CD4-positive, alpha-beta memory T cell (primary cell): Measurements from ENCODE around the gene KAT2A. TPM values are rescaled to one million over a fixed set of nuclear protein-coding genes. Genes with fewer than 3 reads are reported as not detected.

Experiments used
- CTCF ChIA-PET: fragments of 350-600 bp; sonication (Branson Sonifier 250); formaldehyde crosslinking; loops from one replicate; lab custom pipeline; 2021; ENCODE audit warnings: inconsistent platforms; ENCODE audit not compliant: partially characterized antibody; lab: Charles Lee
- POLR2A ChIA-PET: fragments of 350-600 bp; sonication (Branson Sonifier 250); formaldehyde crosslinking; loops from one replicate; lab custom pipeline; 2021; ENCODE audit not compliant: partially characterized antibody; lab: Charles Lee
- DNase-seq, 5 donors: peaks; one replicate each; pipeline versions ENCODE4 v3.0.0 to v3.0.0-alpha.2; 2020 to 2022; ENCODE audit warnings: mixed read lengths in 1 of 5
- H3K27ac ChIP-seq: one replicate; pipeline ENCODE4 v1.7.0; 2013; ENCODE audit warnings: low read depth, low read length
- H3K27me3 ChIP-seq: 2 replicates; pipeline ENCODE4 v1.7.0; 2013; ENCODE audit warnings: mild to moderate bottlenecking, low read length, moderate library complexity; ENCODE audit not compliant: insufficient read depth
- H3K36me3 ChIP-seq: 2 replicates; pipeline ENCODE4 v1.7.0; 2013; ENCODE audit warnings: mild to moderate bottlenecking, low read length, moderate library complexity; ENCODE audit not compliant: insufficient read depth
- H3K4me1 ChIP-seq: 2 replicates; pipeline ENCODE4 v1.7.0; 2013; ENCODE audit warnings: mild to moderate bottlenecking, low read length, moderate library complexity; ENCODE audit not compliant: insufficient read depth
- H3K4me3 ChIP-seq, 2 donors: one replicate each; pipeline ENCODE4 v1.7.0; 2013; ENCODE audit warnings: low read length in 2 of 2, mild to moderate bottlenecking in 1 of 2
- H3K9me3 ChIP-seq, 2 donors: one replicate each; pipeline ENCODE4 v1.7.0; 2013; ENCODE audit warnings: low read length in 2 of 2, control low read depth in 1 of 2; ENCODE audit not compliant: control insufficient read depth in 1 of 2
- H3K27ac Mint-ChIP-seq, 7 donors: one replicate each; pipeline ENCODE4 v1.8.0; 2020 to 2021; ENCODE audit warnings: mixed read lengths in 7 of 7, mild to moderate bottlenecking in 6 of 7, inconsistent platforms in 3 of 7, moderate library complexity in 3 of 7
- H3K27me3 Mint-ChIP-seq, 2 donors: one replicate each; pipeline ENCODE4 v1.8.0; 2020 to 2021; ENCODE audit warnings: mixed read lengths in 2 of 2
- H3K36me3 Mint-ChIP-seq, 2 donors: one replicate each; pipeline ENCODE4 v1.8.0; 2020 to 2021; ENCODE audit warnings: mixed read lengths in 2 of 2, inconsistent platforms in 1 of 2, mild to moderate bottlenecking in 1 of 2
- H3K4me1 Mint-ChIP-seq, 4 donors: one replicate each; pipeline ENCODE4 v1.8.0; 2020 to 2021; ENCODE audit warnings: mixed read lengths in 4 of 4, mild to moderate bottlenecking in 1 of 4
- H3K4me3 Mint-ChIP-seq, 8 donors: one replicate each; pipeline ENCODE4 v1.8.0; 2020 to 2021; ENCODE audit warnings: mixed read lengths in 8 of 8, mild to moderate bottlenecking in 7 of 8, moderate library complexity in 6 of 8, inconsistent platforms in 3 of 8
- H3K9me3 Mint-ChIP-seq, 8 donors: one replicate each; pipeline ENCODE4 v1.8.0; 2020 to 2021; ENCODE audit warnings: mixed read lengths in 8 of 8, mild to moderate bottlenecking in 5 of 8, inconsistent platforms in 3 of 8, moderate library complexity in 1 of 8
- intact Hi-C: fragments of 100-400 bp; cut with micrococcal nuclease; formaldehyde crosslinking; loops from one replicate; pipeline ENCODE4 v1.15.1; 2023
- polyA plus RNA-seq, 2 donors: library from polyadenylated mRNA; unstranded; fragments of 300-500 nt; fragmentation: Illumina TruSeq; gene quantifications; one replicate each; pipeline ENCODE4 v1.2.3, GENCODE V29; 2021
- total RNA-seq, 2 experiments: library from RNA; stranded (reverse); gene quantifications; one replicate each; pipeline ENCODE4 v1.2.3, GENCODE V29; 2021

The KAT2A gene
- total and polyA plus RNA-seq, 4 experiments from 2014 or later = 5.9 to 39.9 (median 22.9) TPM

DNA sequence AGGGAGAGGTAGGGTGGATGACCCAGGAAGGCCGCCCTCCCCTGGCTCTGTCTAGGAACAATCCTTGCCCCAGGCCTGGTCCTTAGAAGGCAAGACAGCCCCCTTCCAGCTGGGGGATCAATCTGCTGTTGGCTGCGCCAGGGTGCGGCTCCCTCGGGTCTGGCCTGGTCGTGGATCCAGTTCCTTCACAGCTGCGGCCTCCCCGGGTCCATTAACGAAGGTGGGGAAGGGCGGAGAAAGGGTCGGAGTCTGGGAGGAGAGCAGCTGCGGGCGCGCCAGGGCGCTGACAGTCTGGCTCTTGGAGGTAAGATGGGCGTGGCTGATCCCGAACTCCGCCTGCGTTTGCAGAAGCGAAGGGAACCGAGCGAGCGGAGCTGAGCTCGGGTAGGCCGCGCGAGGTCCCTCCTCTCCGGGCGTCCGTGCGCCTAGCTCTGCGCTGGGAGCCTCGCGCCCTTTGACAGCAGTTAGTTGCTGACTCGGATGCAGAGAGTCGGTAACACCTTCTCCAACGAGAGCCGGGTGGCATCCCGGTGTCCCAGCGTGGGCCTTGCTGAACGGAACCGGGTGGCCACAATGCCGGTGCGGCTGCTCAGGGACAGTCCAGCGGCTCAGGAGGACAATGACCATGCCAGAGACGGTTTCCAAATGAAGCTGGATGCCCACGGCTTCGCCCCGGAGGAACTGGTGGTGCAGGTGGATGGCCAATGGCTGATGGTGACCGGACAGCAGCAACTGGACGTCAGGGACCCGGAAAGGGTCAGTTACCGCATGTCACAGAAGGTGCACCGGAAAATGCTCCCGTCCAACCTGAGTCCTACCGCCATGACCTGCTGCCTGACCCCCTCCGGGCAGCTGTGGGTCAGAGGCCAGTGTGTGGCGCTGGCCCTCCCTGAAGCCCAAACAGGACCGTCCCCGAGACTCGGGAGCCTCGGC, 1.5 kb upstream of the KAT2A start, which contains the start of gene HSPB9:
HSPB9 (plus strand) TSS at position 434 of the 933 bp plus-strand sequence; CDS start at position 481, 47 bp downstream.
- no peaks in the 10 kb centered on the region for H3K9me3 Mint-ChIP-seq
- H3K36me3 Mint-ChIP-seq = peaks cover 20 to 32% of the 10 kb centered on the region in 2 donors
- ChIA-PET CTCF (interaction anchor here (7.0 to 8.1 kb wide), 2 partner anchors 56 to 103 kb away, joined by 58 to 124 read pairs; partner anchors contain the start of genes DNAJC7 and NKIRAS2), POLR2A (interaction anchor here (0.7 to 5.3 kb wide), 5 partner anchors 11 to 192 kb away, joined by 3 to 28 read pairs (median 5); partner anchors contain the start of genes DHX58, DNAJC7 and ODAD4)
- peak within 1 kb of the TSS in 6 of 8 donors; percentile 31 to 81 (median 64) for H3K4me3 Mint-ChIP-seq
- H3K27me3 Mint-ChIP-seq = no peaks in the 10 kb centered on the region
- Histone ChIP-seq H3K27ac (no peak within 1 kb of the TSS), H3K27me3 (no peaks in the 10 kb centered on the region), H3K36me3 (peaks cover 17% of the 10 kb centered on the region), H3K4me3 (no peak within 1 kb of the TSS), H3K4me1 (peaks cover 11% of the 10 kb centered on the region), H3K9me3 (no peaks in the 10 kb centered on the region)
- intact Hi-C loops = no loop called here
- no peak for DNase-seq
- peak within 1 kb of the TSS in 3 of 7 donors; percentile 22 to 62 (median 45) for H3K27ac Mint-ChIP-seq
- H3K4me1 Mint-ChIP-seq = peaks cover 9 to 27% (median 18%) of the 10 kb centered on the region in 4 donors

DNA sequence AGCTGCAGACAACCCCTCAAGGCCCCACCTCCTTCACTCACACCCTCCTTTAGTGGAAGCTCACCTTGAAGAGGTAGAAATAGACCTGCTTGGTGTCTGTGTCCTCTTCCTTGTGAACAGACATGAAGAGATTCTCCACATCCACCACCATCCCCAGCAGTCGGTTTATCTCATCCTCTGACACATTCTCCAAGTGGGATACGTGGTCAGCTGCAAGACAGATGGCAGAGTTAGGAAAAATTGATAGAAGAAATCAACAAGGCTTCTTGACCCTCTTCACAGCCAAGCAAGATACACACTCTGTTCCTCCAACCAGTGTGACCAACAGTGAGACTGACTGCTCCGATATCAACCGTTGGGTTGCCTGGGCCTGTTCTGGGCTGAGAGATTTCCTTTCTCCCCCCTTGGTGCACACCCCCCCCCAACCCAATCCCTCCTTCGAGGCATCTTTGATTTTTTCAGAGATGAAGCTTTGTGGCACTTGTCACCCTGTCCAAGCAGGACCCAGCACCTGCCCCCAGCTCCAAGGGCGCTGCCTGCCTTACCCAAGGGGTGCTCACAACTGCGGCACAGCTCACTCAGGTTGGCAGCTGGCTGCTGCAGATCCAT, 902 bp downstream of the KAT2A start:
- peaks cover 9 to 18% of the 10 kb centered on the region in 2 donors for H3K36me3 Mint-ChIP-seq
- Histone ChIP-seq H3K4me1 (peaks cover 11% of the 10 kb centered on the region), H3K27me3 (no peaks in the 10 kb centered on the region), H3K27ac (peak overlapping the region; percentile 49), H3K36me3 (peaks cover 2% of the 10 kb centered on the region), H3K4me3 (peak overlapping the region in 1 of 2 donors; percentile 43), H3K9me3 (no peaks in the 10 kb centered on the region)
- peak overlapping the region in 3 of 7 donors; percentile 19 to 79 (median 22) for H3K27ac Mint-ChIP-seq
- H3K9me3 Mint-ChIP-seq = no peaks in the 10 kb centered on the region
- POLR2A ChIA-PET = interaction anchor here (0.6 to 5.3 kb wide), 9 partner anchors 8 to 268 kb away, joined by 3 to 28 read pairs (median 5); partner anchors contain the start of genes CNP, DHX58, DNAJC7 and NKIRAS2
- CTCF ChIA-PET = interaction anchor here (1.2 to 8.1 kb wide), 12 partner anchors 12 to 157 kb away, joined by 3 to 124 read pairs (median 6); partner anchors contain the start of genes CNP, DNAJC7 and NKIRAS2
- peak overlapping the region; percentile 71 to 82 (median 76) for H3K4me3 Mint-ChIP-seq
- intact Hi-C loops = loop anchor here (2.0 kb wide), 1 partner anchor 287 kb away; no protein-coding TSS in a partner anchor
- DNase-seq = no peak
- peaks cover 15 to 40% (median 24%) of the 10 kb centered on the region in 4 donors for H3K4me1 Mint-ChIP-seq
- no peaks in the 10 kb centered on the region for H3K27me3 Mint-ChIP-seq

- H3K9me3 Mint-ChIP-seq = no peaks in the 10 kb centered on the region
- H3K4me1 ChIP-seq = peaks cover 11% of the 10 kb centered on the region
- no peaks in the 10 kb centered on the region for H3K27me3 ChIP-seq
- POLR2A ChIA-PET = interaction anchor here (0.8 to 5.3 kb wide), 2 partner anchors 10 to 103 kb away, joined by 4 to 28 read pairs; partner anchors contain the start of gene DNAJC7
- DNase-seq = no peak
- peaks cover 12 to 43% (median 24%) of the 10 kb centered on the region in 4 donors for H3K4me1 Mint-ChIP-seq
- intact Hi-C loops = loop anchor here (5.0 kb wide), 1 partner anchor 63 kb away; the partner anchor contains the start of gene KCNH4
- H3K27ac Mint-ChIP-seq = peak overlapping the region in 2 of 7 donors; percentile 22 to 23
- peaks cover 8 to 9% of the 10 kb centered on the region in 2 donors for H3K36me3 Mint-ChIP-seq
- CTCF ChIA-PET = interaction anchor here (1.2 to 8.1 kb wide), 13 partner anchors 11 to 156 kb away, joined by 3 to 124 read pairs (median 6); partner anchors contain the start of genes CNP, DNAJC7 and NKIRAS2
- H3K9me3 ChIP-seq = no peaks in the 10 kb centered on the region
- no peak overlapping the region for H3K27ac ChIP-seq
- H3K36me3 ChIP-seq = no peaks in the 10 kb centered on the region
- H3K4me3 Mint-ChIP-seq = peak overlapping the region in 4 of 8 donors; percentile 13 to 59 (median 44)
- no peaks in the 10 kb centered on the region for H3K27me3 Mint-ChIP-seq
- no peak overlapping the region for H3K4me3 ChIP-seq
Measured at GRCh38 chr17:42119301-42119700, 1.9 kb downstream of the KAT2A start.

GRCh38 chr17:42118545-42118944, 2.6 kb downstream of the KAT2A start:
- H3K4me3 ChIP-seq = no peak overlapping the region
- no peaks in the 10 kb centered on the region for H3K27me3 Mint-ChIP-seq
- H3K4me3 Mint-ChIP-seq = peak overlapping the region in 7 of 8 donors; percentile 15 to 61 (median 37)
- peak overlapping the region in 3 of 7 donors; percentile 22 to 53 (median 47) for H3K27ac Mint-ChIP-seq
- no peaks in the 10 kb centered on the region for H3K36me3 ChIP-seq
- H3K9me3 ChIP-seq = no peaks in the 10 kb centered on the region
- peaks cover 11% of the 10 kb centered on the region for H3K4me1 ChIP-seq
- peaks cover 7 to 8% of the 10 kb centered on the region in 2 donors for H3K36me3 Mint-ChIP-seq
- no peaks in the 10 kb centered on the region for H3K27me3 ChIP-seq
- DNase-seq = peak; percentile 30 to 43 (median 33)
- CTCF ChIA-PET = interaction anchor here (0.7 to 8.1 kb wide), 8 partner anchors 18 to 155 kb away, joined by 3 to 124 read pairs (median 12); partner anchors contain the start of genes CNP, DNAJC7 and NKIRAS2
- no peaks in the 10 kb centered on the region for H3K9me3 Mint-ChIP-seq
- intact Hi-C loops = loop anchor here (5.0 kb wide), 1 partner anchor 64 kb away; the partner anchor contains the start of gene KCNH4
- H3K27ac ChIP-seq = no peak overlapping the region
- POLR2A ChIA-PET = interaction anchor here (5.3 kb wide), 1 partner anchor 102 kb away, joined by 28 read pairs; the partner anchor contains the start of gene DNAJC7
- H3K4me1 Mint-ChIP-seq = peaks cover 12 to 43% (median 25%) of the 10 kb centered on the region in 4 donors

GRCh38 chr17:42118126-42118510, 3.0 kb downstream of the KAT2A start:
- Mint-ChIP-seq H3K27ac (peak overlapping the region in 2 of 7 donors; percentile 22 to 53), H3K27me3 (no peaks in the 10 kb centered on the region), H3K9me3 (no peaks in the 10 kb centered on the region), H3K4me1 (peaks cover 12 to 43% (median 25%) of the 10 kb centered on the region in 4 donors), H3K36me3 (peaks cover 7 to 8% of the 10 kb centered on the region in 2 donors), H3K4me3 (peak overlapping the region in 3 of 8 donors; percentile 8 to 37 (median 29))
- H3K4me3 ChIP-seq = no peak overlapping the region
- no peak for DNase-seq
- H3K27ac ChIP-seq = no peak overlapping the region
- CTCF ChIA-PET = interaction anchor here (0.6 to 8.1 kb wide), 11 partner anchors 10 to 271 kb away, joined by 3 to 124 read pairs (median 9); partner anchors contain the start of genes CNP, DNAJC7, GHDC and NKIRAS2
- no peaks in the 10 kb centered on the region for H3K36me3 ChIP-seq
- no peaks in the 10 kb centered on the region for H3K9me3 ChIP-seq
- POLR2A ChIA-PET = interaction anchor here (1.1 to 5.3 kb wide), 2 partner anchors 101 to 152 kb away, joined by 4 to 28 read pairs; partner anchors contain the start of genes CNP and DNAJC7
- intact Hi-C loops = loop anchor here (5.0 kb wide), 1 partner anchor 64 kb away; the partner anchor contains the start of gene KCNH4
- peaks cover 15% of the 10 kb centered on the region for H3K4me1 ChIP-seq
- no peaks in the 10 kb centered on the region for H3K27me3 ChIP-seq
